ENCODE results near the gene SPATA31D4.

GRCh38 chr9:81879501-81879916 is 48.7 kb upstream of the SPATA31D4 start:
- no peak for TF ChIP-seq YY1 (IDR thresholded peaks at IDR 0.05; ENCODE audit: insufficient read depth, insufficient read length)
- TF ChIP-seq ZNF274 (IDR thresholded peaks at IDR 0.05; ENCODE audit: low read depth, low read length), result no peak

All from NT2/D1 (cell line).